A549 treated with RU486 at 1 μM for 4 hours (cell line): ENCODE data around the gene AK5. TPM values are rescaled to one million over a fixed set of nuclear protein-coding genes. Genes with fewer than 3 reads are reported as not detected.

Experiments used
- total RNA-seq: library from RNA; stranded (reverse); fragments of 200-300 nt; extraction: Qiagen RNA extraction; gene quantifications from 5 replicates; pipeline ENCODE4 v1.2.3, GENCODE V29; 2022; ENCODE audit warnings: low read depth

AK5 gene, protein sequence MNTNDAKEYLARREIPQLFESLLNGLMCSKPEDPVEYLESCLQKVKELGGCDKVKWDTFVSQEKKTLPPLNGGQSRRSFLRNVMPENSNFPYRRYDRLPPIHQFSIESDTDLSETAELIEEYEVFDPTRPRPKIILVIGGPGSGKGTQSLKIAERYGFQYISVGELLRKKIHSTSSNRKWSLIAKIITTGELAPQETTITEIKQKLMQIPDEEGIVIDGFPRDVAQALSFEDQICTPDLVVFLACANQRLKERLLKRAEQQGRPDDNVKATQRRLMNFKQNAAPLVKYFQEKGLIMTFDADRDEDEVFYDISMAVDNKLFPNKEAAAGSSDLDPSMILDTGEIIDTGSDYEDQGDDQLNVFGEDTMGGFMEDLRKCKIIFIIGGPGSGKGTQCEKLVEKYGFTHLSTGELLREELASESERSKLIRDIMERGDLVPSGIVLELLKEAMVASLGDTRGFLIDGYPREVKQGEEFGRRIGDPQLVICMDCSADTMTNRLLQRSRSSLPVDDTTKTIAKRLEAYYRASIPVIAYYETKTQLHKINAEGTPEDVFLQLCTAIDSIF
- total RNA-seq: 6.5 to 10.9 TPM (median 7.8 TPM) in 5 replicates

DNA sequence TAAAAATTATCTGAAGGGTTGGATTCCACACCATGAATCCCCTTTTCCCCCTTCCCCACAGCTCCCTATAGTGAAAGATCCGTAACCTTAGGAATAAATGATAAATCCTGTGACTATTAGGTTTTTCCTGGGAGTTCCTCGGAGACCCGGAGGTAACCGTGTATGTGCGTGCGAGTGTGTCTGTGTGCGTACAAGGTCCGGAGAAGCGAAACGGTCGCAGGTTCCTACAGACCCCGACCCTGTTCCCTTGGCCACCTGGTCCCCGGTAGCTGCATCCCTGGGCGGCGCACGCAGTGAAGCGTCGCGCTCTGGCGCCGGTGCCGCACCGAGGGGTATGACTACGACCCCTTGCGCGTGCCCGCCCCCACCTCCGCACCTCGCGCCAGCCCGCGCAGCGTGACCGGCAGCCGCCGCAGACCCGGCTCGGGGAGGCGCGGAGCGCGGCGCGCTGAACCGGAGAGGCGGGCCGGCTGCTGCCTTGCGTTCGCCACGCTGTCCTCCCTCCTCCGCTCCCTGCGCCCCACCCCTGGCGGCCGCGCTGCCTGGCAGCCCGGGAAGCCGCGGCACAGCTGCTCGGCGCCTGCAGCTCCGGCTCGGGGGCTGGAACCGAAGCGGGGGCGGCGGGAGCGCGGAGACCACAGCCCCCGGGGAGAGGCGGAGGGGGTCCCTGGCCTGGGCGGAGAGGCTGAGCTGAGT is at the start of gene AK5:
Gene AK5, plus strand, starts transcription at position 529 of the 696 bp plus-strand sequence. CDS start 295 bp downstream, outside the sequence.

Other genes with a start within 250 kb of the AK5 start
- gene PIGK, start 62.6 kb upstream of the AK5 start, total RNA-seq: 12.2 to 29.3 TPM (median 20.1 TPM) in 5 replicates